Osteocyte (in vitro differentiated cells): ENCODE measurements around the gene ZNF81. TPM values are rescaled to one million over a fixed set of nuclear protein-coding genes. Genes with fewer than 3 reads are reported as not detected.
"Not testable (repeated sequence)": the region's sequence is repeated elsewhere in the genome, so short reads cannot be mapped to it uniquely, and the experiment has no call there.

Source experiments
- DNase-seq: peaks from one replicate; pipeline ENCODE4 v3.0.0; 2021; ENCODE audit warnings: mixed read lengths; ENCODE audit not compliant: unreplicated experiment; ENCODE audit errors: extremely low spot score
- H3K27ac Mint-ChIP-seq: one replicate; pipeline ENCODE4 v1.8.0; 2021; ENCODE audit warnings: mild to moderate bottlenecking, mixed read lengths; ENCODE audit not compliant: unreplicated experiment
- H3K27me3 Mint-ChIP-seq: one replicate; pipeline ENCODE4 v1.8.0; 2021; ENCODE audit warnings: mixed read lengths; ENCODE audit not compliant: unreplicated experiment
- H3K36me3 Mint-ChIP-seq: one replicate; pipeline ENCODE4 v1.8.0; 2021; ENCODE audit warnings: mixed read lengths; ENCODE audit not compliant: unreplicated experiment
- H3K4me1 Mint-ChIP-seq: one replicate; pipeline ENCODE4 v1.8.0; 2021; ENCODE audit warnings: mixed read lengths; ENCODE audit not compliant: unreplicated experiment
- H3K4me3 Mint-ChIP-seq: one replicate; pipeline ENCODE4 v1.8.0; 2021; ENCODE audit warnings: mild to moderate bottlenecking, moderate library complexity, mixed read lengths; ENCODE audit not compliant: unreplicated experiment
- H3K9me3 Mint-ChIP-seq: one replicate; pipeline ENCODE4 v1.8.0; 2021; ENCODE audit warnings: mixed read lengths; ENCODE audit not compliant: unreplicated experiment
- total RNA-seq: library from RNA; stranded (reverse); gene quantifications from 2 replicates; pipeline ENCODE4 v1.2.1, GENCODE V29; 2021
- TF ChIP-seq, protein P1 (sequence below): fragments of 200-600 bp; sonication (generic); IDR thresholded peaks from 2 replicates; pipeline ENCODE4 v1.5.0; 2021; ENCODE audit warnings: antibody characterized with exemption, mild to moderate bottlenecking, moderate library complexity

ZNF81 gene
- total RNA-seq, 1 donor from 2014 or later = 9.6 TPM

DNA sequence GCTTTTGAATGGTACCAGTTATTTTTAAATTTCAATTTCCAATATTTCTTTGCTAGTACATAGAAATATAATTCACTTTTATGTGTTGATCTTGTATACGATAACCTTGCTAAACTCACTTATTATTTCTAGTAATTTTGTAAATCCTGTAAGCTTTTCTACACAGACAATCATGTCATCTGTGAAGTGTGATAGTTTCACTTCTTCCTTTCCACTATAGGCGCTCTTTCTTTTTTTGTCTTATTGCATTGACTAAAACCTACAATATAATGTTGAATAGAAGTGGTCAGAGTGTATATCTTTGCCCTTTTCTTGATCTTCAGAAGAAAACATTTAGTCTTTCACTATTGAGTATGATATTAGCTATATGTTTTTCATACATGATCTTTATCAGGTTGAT, 90.5 kb downstream of the ZNF81 start:
- no peaks in the 10 kb centered on the region for H3K4me1 Mint-ChIP-seq
- H3K9me3 Mint-ChIP-seq = peaks cover 61% of the 10 kb centered on the region
- H3K4me3 Mint-ChIP-seq = no peak overlapping the region
- no peak for DNase-seq
- TF ChIP-seq, protein P1, sequence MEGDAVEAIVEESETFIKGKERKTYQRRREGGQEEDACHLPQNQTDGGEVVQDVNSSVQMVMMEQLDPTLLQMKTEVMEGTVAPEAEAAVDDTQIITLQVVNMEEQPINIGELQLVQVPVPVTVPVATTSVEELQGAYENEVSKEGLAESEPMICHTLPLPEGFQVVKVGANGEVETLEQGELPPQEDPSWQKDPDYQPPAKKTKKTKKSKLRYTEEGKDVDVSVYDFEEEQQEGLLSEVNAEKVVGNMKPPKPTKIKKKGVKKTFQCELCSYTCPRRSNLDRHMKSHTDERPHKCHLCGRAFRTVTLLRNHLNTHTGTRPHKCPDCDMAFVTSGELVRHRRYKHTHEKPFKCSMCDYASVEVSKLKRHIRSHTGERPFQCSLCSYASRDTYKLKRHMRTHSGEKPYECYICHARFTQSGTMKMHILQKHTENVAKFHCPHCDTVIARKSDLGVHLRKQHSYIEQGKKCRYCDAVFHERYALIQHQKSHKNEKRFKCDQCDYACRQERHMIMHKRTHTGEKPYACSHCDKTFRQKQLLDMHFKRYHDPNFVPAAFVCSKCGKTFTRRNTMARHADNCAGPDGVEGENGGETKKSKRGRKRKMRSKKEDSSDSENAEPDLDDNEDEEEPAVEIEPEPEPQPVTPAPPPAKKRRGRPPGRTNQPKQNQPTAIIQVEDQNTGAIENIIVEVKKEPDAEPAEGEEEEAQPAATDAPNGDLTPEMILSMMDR = no peak
- no peak overlapping the region for H3K27ac Mint-ChIP-seq
- no peaks in the 10 kb centered on the region for H3K27me3 Mint-ChIP-seq
- H3K36me3 Mint-ChIP-seq = no peaks in the 10 kb centered on the region

DNA sequence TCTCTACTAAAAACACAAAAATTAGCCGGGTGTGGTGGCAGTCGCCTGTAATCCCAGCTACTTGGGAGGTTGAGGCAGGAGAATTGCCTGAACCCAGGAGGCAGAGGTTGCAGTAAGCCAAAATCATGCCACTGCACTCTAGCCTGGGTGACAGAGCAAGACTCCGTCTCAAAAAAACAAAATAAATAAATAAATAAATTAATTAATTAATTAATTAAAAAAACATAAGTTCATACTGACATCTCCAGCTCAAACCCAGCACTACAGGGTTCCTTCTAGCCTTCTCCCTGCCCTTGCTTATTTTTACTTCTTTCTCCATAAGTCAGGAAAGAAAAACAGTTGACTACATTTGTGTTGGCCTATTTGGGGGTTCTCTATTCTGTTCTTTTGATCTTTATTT, 95.3 kb downstream of the ZNF81 start:
- H3K4me3 Mint-ChIP-seq, H3K36me3 Mint-ChIP-seq, H3K27me3 Mint-ChIP-seq, H3K27ac Mint-ChIP-seq, DNase-seq, H3K4me1 Mint-ChIP-seq: not testable (repeated sequence)
- peaks cover 48% of the 10 kb centered on the region for H3K9me3 Mint-ChIP-seq

DNA sequence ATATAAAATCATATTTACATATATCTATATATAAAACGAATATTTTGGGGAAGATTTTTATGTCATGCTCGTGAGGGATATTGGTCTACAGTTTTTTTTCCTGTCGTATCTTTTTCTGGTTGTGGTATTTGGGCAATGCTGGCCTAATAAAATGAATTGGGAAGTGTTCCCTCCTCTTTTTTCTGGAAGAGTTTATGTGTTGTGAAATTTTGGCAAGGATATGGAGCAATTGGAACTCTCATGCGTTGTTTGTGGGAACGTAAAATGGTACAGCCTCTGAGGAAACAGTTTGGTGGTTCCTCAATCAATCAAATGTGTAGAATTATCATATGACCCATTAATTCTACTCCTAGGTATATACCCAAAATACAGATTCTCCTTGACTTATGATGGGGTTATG, 97.2 kb downstream of the ZNF81 start:
- Mint-ChIP-seq H3K27me3 (no peaks in the 10 kb centered on the region), H3K4me3 (no peak overlapping the region), H3K9me3 (peaks cover 50% of the 10 kb centered on the region), H3K36me3 (no peaks in the 10 kb centered on the region), H3K27ac (no peak overlapping the region), H3K4me1 (no peaks in the 10 kb centered on the region)
- TF ChIP-seq, protein P1 = no peak
- no peak for DNase-seq

DNA sequence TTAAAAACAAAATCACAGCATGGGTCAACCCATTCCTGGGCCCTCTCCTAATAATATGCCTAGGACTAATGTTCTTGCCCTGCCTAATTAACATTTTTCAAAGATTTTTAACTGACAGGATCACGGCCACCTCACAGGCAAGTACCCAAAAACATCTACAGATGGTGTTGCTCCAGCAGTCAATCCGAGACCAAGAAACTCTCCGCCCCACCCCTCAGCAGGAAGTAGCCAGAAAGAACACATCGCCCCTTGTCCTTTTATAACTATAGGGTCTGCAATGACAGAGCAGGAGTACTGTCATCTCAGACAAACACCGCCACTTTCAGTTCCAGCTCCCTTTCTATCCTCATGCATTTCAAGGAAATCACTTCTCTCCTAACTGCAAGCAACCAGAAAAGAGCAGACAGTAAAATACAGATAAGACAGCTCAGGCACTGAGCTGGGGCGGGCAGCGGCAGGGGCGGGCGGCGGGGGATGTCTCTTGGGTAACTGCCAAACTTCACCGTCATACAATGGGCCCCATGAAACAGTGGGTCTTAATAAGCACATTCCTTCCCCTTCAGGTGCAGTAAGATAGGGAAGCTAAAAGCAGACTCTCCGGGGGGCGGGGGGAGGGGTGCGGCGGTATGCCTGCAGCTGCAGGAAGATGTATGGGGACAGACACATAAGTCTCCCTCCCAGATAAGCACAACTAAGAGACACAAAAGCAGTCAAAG, 99.7 kb downstream of the ZNF81 start:
- TF ChIP-seq, protein P1 = no peak
- no peak for DNase-seq
- Mint-ChIP-seq H3K4me1 (no peaks in the 10 kb centered on the region), H3K27me3 (no peaks in the 10 kb centered on the region), H3K4me3 (no peak overlapping the region), H3K9me3 (peaks cover 43% of the 10 kb centered on the region), H3K36me3 (no peaks in the 10 kb centered on the region), H3K27ac (no peak overlapping the region)

DNA sequence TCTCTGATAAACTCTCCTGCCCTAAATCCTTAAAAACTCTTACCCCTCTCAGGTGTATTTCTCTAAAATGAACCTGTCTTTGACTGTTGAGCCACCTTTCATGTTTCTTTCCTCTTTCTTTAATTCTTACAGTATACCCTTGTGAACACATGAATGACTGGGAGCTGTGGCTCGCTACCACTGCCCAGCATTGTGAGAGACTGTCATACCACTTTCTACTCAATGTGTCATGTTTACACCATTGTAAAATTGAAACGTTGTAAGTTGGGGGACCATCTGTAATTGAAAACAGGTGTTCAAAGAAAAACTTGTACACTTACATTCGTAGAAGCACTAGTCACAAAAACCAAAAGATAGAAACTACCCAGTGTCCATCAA, 100.2 kb downstream of the ZNF81 start:
- Mint-ChIP-seq H3K9me3 (peaks cover 46% of the 10 kb centered on the region), H3K36me3 (no peaks in the 10 kb centered on the region), H3K4me3 (no peak overlapping the region), H3K4me1 (no peaks in the 10 kb centered on the region), H3K27me3 (no peaks in the 10 kb centered on the region), H3K27ac (no peak overlapping the region)
- TF ChIP-seq, protein P1 = no peak
- DNase-seq = no peak

DNA sequence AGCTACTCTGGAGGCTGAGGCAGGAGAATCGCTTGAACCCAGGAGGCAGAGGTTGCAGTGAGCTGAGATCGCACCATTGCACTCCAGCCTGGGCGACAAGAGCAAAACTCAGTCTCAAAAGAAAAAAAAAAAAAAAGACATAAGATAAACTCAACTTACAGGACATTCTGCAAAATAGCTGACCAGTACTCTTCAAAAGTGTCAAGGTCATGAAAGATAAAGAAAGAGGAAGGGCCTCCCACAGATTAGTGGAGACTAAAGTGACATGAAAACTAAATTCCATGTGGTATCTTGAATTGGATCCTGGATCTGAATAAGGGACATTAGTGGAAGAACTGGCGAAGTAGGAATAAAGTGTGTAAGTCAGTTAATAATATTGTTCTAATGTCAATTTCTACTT, 103.7 kb downstream of the ZNF81 start:
- Mint-ChIP-seq H3K36me3 (no peaks in the 10 kb centered on the region), H3K4me3 (no peak overlapping the region), H3K9me3 (peaks cover 41% of the 10 kb centered on the region), H3K27me3 (no peaks in the 10 kb centered on the region), H3K4me1 (no peaks in the 10 kb centered on the region), H3K27ac (no peak overlapping the region)
- TF ChIP-seq, protein P1 = no peak
- DNase-seq = no peak
